GM12878 (cell line): ENCODE data around the gene CC2D2B. TPM values are rescaled to one million over a fixed set of nuclear protein-coding genes. Genes with fewer than 3 reads are reported as not detected.
A peak's percentile ranks its signal among the peaks of the same experiment; 100 is the strongest.

Source experiments
- ATAC-seq: fragments of 200-7000 bp; cut with Tn5 transposase; 3 replicates; pipeline ENCODE4 v1.9.1; 2020; ENCODE audit warnings: mild to moderate bottlenecking, moderate library complexity
- BruUV-seq: library from RNA; stranded (reverse); fragments of 400-500 nt; replicated peaks from 2 replicates; lab custom pipeline; 2021; lab: Mats Ljungman, UMichigan
- CTCF ChIA-PET: fragments of 300-600 bp; sonication (Branson Sonifier 250); formaldehyde crosslinking; extraction: SDS; loops from one replicate; lab custom pipeline; 2021; ENCODE audit warnings: inconsistent platforms; lab: Yijun Ruan, JAX
- POLR2A ChIA-PET: fragments of 350-600 bp; formaldehyde crosslinking; extraction: SDS; loops from one replicate; lab custom pipeline; 2021; ENCODE audit warnings: inconsistent platforms; lab: Charles Lee
- RAD21 ChIA-PET: fragments of 300-600 bp; sonication (Branson Sonifier 250); formaldehyde crosslinking; loops from one replicate; lab custom pipeline; 2023; ENCODE audit warnings: antibody characterized with exemption; ENCODE audit not compliant: unreplicated experiment; lab: Charles Lee
- SMC1A ChIA-PET: fragments of 300-600 bp; sonication (Branson Sonifier 250); formaldehyde crosslinking; loops from one replicate; lab custom pipeline; 2023; ENCODE audit not compliant: unreplicated experiment, uncharacterized antibody; lab: Charles Lee
- DNase-seq: peaks from one replicate; pipeline ENCODE4 v3.0.0-alpha.2; 2011; ENCODE audit warnings: low read depth, low spot score
- FAIRE-seq: peaks from 3 replicates; lab custom pipeline; 2011; peaks lifted over from hg19 to GRCh38; lab: Jason Lieb, UNC
- H2AFZ ChIP-seq: 2 replicates; pipeline ENCODE4 v1.6.0; 2011; ENCODE audit warnings: low read depth, low read length, control low read depth; ENCODE audit not compliant: control insufficient read depth
- H3K27ac ChIP-seq: 2 replicates; pipeline ENCODE4 v1.5.1; 2011; ENCODE audit warnings: control low read depth; ENCODE audit not compliant: control insufficient read depth, insufficient read depth
- H3K27me3 ChIP-seq, 2 experiments: replicated peaks in 1 of 2; 2 replicates each; pipeline versions ENCODE4 v1.6.0 to v1.6.1; 2011; ENCODE audit warnings: low read length in 1 of 2; ENCODE audit not compliant: control insufficient read depth in 2 of 2, insufficient read depth in 2 of 2
- H3K36me3 ChIP-seq, 2 experiments: 2 replicates each; pipeline ENCODE4 v1.5.1; 2011; ENCODE audit warnings: low read length in 1 of 2; ENCODE audit not compliant: control insufficient read depth in 2 of 2, insufficient read depth in 2 of 2
- H3K4me1 ChIP-seq: 2 replicates; pipeline ENCODE4 v1.6.1; 2011; ENCODE audit warnings: mild to moderate bottlenecking, low read length, moderate library complexity, mixed read lengths; ENCODE audit not compliant: control insufficient read depth, insufficient read depth
- H3K4me2 ChIP-seq: 2 replicates; pipeline ENCODE4 v1.6.0; 2011; ENCODE audit warnings: control low read depth; ENCODE audit not compliant: control insufficient read depth, insufficient read depth
- H3K4me3 ChIP-seq: fragments of 200-600 bp; sonication (generic); 2 replicates; pipeline ENCODE4 v1.5.1; 2016
- H3K79me2 ChIP-seq: 2 replicates; pipeline ENCODE4 v1.6.0; 2011; ENCODE audit warnings: low read length; ENCODE audit not compliant: control insufficient read depth, insufficient read depth
- H3K9ac ChIP-seq: 2 replicates; pipeline ENCODE4 v1.8.0; 2011; ENCODE audit warnings: low read length, control low read depth, mixed read lengths; ENCODE audit not compliant: control insufficient read depth, insufficient read depth
- H3K9me3 ChIP-seq: replicated peaks from 3 replicates; pipeline ENCODE4 v1.5.1; 2011; ENCODE audit warnings: mild to moderate bottlenecking, low read length; ENCODE audit not compliant: control insufficient read depth, insufficient read depth
- H4K20me1 ChIP-seq: 2 replicates; pipeline ENCODE4 v1.6.0; 2011; ENCODE audit not compliant: control insufficient read depth, insufficient read depth
- CHD1 ChIP-seq: IDR thresholded peaks from 2 replicates; pipeline ENCODE4 v1.6.1; 2012; ENCODE audit warnings: low read depth, low read length, improper control_type of control experiment
- CREM ChIP-seq: IDR thresholded peaks from 2 replicates; pipeline ENCODE4 v1.6.1; 2014; ENCODE audit warnings: antibody characterized with exemption, low read depth
- FOS ChIP-seq: IDR thresholded peaks from 3 replicates; pipeline ENCODE4 v1.6.1; 2011; ENCODE audit warnings: borderline replicate concordance; ENCODE audit not compliant: insufficient read length; ENCODE audit errors: extremely low read depth
- JUND ChIP-seq: IDR thresholded peaks from 2 replicates; pipeline ENCODE4 v1.6.1; 2012; ENCODE audit warnings: low read depth, mild to moderate bottlenecking, low read length, improper control_type of control experiment, moderate library complexity
- MTA3 ChIP-seq: IDR thresholded peaks from 2 replicates; pipeline ENCODE4 v1.6.1; 2012; ENCODE audit warnings: low read length, inconsistent platforms, borderline replicate concordance
- MYB ChIP-seq: fragments of 150-350 bp; IDR thresholded peaks from 2 replicates; pipeline ENCODE4 v1.6.1; 2014; ENCODE audit warnings: mild to moderate bottlenecking, low read depth, low read length, borderline replicate concordance
- POLR2AphosphoS5 ChIP-seq: IDR thresholded peaks from 2 replicates; pipeline ENCODE4 v1.6.1; 2011; ENCODE audit warnings: mild to moderate bottlenecking, low read length, inconsistent platforms
- SPI1 ChIP-seq: IDR thresholded peaks from 2 replicates; pipeline ENCODE4 v1.6.1; 2011; ENCODE audit warnings: low read depth, mild to moderate bottlenecking, low read length, moderate library complexity, borderline replicate concordance; ENCODE audit not compliant: insufficient read depth
- ZBED1 ChIP-seq: IDR thresholded peaks from 2 replicates; pipeline ENCODE4 v1.6.1; 2016; ENCODE audit warnings: borderline replicate concordance
- ZNF24 ChIP-seq: fragments of 450-650 bp; IDR thresholded peaks from 2 replicates; pipeline ENCODE4 v1.6.1; 2017; ENCODE audit warnings: antibody characterized with exemption, mild to moderate bottlenecking
- ZZZ3 ChIP-seq: IDR thresholded peaks from 2 replicates; pipeline ENCODE4 v1.6.1; 2011; ENCODE audit warnings: low read depth; ENCODE audit not compliant: control insufficient read depth, insufficient read length
- WGBS: methylation state at CpG from one replicate; pipeline ENCODE4 v1.1.6; 2016; ENCODE audit warnings: low lambda C conversion rate; ENCODE audit not compliant: insufficient replicate concordance, insufficient coverage; ENCODE audit errors: missing lambda C conversion rate; 5-methylcytosine and 5-hydroxymethylcytosine counted together
- in situ Hi-C: fragments of 300-500 bp; cut with MboI; formaldehyde crosslinking; loops from 9 replicates; pipeline ENCODE4 v1.14.3; 2018; ENCODE audit warnings: mixed read lengths
- intact Hi-C: fragments of 100-400 bp; cut with micrococcal nuclease; formaldehyde crosslinking; loops from one replicate; pipeline ENCODE4 v1.14.2; 2022; ENCODE audit not compliant: unreplicated experiment
- polyA plus RNA-seq, 11 experiments: library from polyadenylated mRNA; depleted of rRNA in 4 of 11; unstranded in 6 of 11; stranded (reverse) in 5 of 11; fragments of >200 nt; fragmentation: Nextera tagmentation in 4 of 11; fragmentation: Illumina TruSeq in 1 of 11; extraction: Ambion mirVana in 4 of 11; extraction: Trizol in 1 of 11; gene quantifications; 1 replicate in 1 of 11; 2 replicates in 10 of 11; pipeline versions ENCODE4 v1.2.1 to v1.2.3, GENCODE V29; 2011 to 2016; ENCODE audit warnings: inconsistent platforms in 2 of 11, missing spikeins in 2 of 11, low read depth in 1 of 11
- total RNA-seq, 4 experiments: library from RNA; depleted of rRNA in 3 of 4; stranded (reverse); fragments of >200 nt in 3 of 4; fragmentation: Illumina TruSeq in 1 of 4; extraction: Trizol in 1 of 4; gene quantifications; 2 replicates each; pipeline versions ENCODE4 v1.2.1 to v1.2.3, GENCODE V29; 2013 to 2021

Gene CC2D2B
- total and polyA plus RNA-seq, 10 of the 15 experiments (the other 5 are each of a cell fraction or from before 2014, with no cell fraction given) = 0.42 to 2.8 (median 0.78) TPM

- no peak for TF ChIP-seq ZBED1
- TF ChIP-seq MTA3 = no peak
Measured at GRCh38 chr10:95866467-95866842, 41.3 kb upstream of the CC2D2B start (continued).

DNA sequence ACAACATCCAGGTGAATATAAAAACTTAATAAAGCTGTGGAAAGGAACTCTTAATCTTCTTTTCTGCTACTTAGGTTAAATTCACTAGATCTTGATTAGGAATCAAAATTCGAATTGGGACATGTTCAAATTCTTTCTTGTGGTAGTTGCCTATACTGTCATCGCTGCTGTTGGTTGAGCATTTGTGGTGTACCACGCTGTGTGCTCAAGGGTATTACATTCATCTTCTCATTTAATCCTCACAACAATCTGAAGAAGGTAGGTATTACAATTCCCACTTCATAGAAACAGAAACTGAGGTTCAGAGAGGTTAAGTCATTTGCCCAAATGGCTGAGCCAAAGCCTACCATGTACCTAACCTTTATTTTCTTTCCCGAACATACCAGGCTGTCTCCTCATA lies 39.9 kb upstream of the CC2D2B start:
- WGBS = 93% methylated on average over 4 of the region's 4 CpGs
- DNase-seq (no peak), ATAC-seq (no peak), FAIRE-seq (no peak)
- BruUV-seq = TSS peak; percentile 6
- ChIA-PET CTCF (interaction anchor here (0.9 to 2.0 kb wide), 2 partner anchors 26 to 174 kb away, joined by 5 to 16 read pairs; partner anchors contain the start of gene TCTN3), RAD21 (interaction anchor here (5.1 kb wide), 1 partner anchor 174 kb away, joined by 108 read pairs; the partner anchor contains the start of gene TCTN3), SMC1A (interaction anchor here (0.6 to 4.5 kb wide), 3 partner anchors 18 to 173 kb away, joined by 3 to 52 read pairs (median 3); partner anchors contain the start of gene TCTN3), POLR2A (no interaction called here)
- Histone ChIP-seq H3K27ac (no peak overlapping the region), H2AFZ (no peak overlapping the region), H3K79me2 (no peaks in the 10 kb centered on the region), H3K4me1 (peaks cover 9% of the 10 kb centered on the region; the same call in 1 of the 2 replicates), H3K9ac (no peak overlapping the region), H3K36me3 (peaks cover 32 to 39% of the 10 kb centered on the region in 2 experiments), H3K9me3 (no peaks in the 10 kb centered on the region; the same call in 2 of the 3 replicates), H3K4me3 (no peak overlapping the region), H3K27me3 (no peaks in the 10 kb centered on the region), H3K4me2 (no peak overlapping the region), H4K20me1 (no peaks in the 10 kb centered on the region)
- intact Hi-C loops (no loop called here), in situ Hi-C loops (no loop called here)
- TF ChIP-seq ZZZ3 (no peak), SPI1 (no peak), CHD1 (no peak), FOS (no peak), CREM (no peak), MYB (no peak), JUND (no peak), ZNF24 (no peak), POLR2AphosphoS5 (no peak)
